NCI-H1417 (cell line): ENCODE measurements around the gene NOS2.
"Not testable (repeated sequence)": the region's sequence is repeated elsewhere in the genome, so short reads cannot be mapped to it uniquely, and the experiment has no call there.

ENCODE experiments used
- DNase-seq, 3 experiments: peaks; one replicate each; lab custom pipeline; 2025; lab: John Stamatoyannopoulos, UW

NOS2 gene

DNA sequence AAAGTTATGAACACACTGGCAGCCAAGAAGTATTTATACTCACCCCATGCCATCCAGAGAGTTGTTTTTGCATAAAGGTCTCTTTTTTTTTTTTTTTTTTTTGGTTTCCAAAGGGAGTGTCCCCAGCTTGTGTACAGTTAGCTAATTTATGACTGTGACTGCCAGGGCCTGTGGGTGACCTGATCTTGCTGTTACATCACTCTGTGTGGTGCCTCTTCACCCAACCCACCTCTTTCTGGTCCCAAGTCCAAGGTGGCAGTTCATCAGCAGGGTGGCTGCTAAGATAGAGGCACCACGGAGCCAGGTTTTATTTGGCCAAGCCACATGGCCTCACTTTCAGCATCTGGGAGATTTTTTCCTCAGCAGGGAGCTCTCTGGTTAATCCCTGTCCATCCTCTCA is at the start of gene NOS2:
Gene NOS2 (minus strand): TSS at position 8 of the 400 bp plus-strand sequence. CDS start 1,720 bp downstream, outside the sequence.
- DNase-seq, result peak in 1 of 3 experiments; percentile 10

DNA sequence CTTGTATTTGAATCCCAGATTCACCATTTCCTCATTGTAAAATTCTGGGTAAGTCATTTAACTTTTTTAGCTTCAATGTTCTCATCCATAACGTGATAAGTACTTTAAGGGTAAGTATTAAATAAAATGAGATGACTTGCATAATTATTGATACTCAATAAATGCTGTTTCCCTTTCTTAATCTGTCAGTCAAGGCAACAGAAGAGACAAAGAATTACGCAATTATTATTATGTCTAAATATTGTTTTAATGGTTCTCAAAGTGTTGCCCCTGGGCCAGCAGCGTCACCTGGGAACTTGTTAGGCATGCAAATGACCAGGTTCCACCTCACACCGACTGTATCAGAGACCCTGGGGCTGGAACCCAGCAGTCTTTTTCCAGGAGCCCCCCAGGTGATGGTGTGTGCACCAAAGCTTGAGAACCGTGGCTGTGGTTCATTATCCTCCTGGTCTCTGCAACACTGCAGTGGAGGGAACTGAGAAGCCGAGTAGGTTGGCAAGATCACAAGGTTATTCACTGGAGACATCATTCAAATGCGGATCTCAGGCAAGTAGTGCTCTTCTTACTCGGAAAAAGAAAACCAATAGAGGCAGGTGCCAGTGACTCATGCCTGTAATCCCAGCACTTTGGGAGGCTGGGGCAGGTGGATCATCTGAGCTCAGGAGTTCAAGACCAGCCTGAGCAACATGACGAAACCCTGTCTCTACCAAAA is 49.3 kb upstream of the NOS2 start:
- DNase-seq, result no peak

DNA sequence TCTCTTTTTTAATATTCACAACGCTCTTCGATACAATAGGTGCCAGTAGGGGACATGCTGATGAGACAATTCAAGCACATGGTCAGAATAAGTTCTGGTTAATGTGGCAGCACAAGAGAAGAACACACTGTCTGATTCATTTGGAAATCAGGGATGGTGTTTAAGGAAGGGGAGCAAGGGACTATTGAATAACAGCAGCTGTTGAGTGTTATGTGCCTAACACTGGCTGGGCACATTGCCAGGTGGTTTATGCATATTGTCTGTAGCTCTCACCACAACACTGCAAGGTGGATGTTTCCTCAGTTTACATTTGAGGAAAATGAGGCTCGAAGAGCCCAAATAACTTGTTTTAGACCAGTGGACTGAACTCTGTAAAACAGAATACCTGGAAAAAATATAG is 48.6 kb upstream of the NOS2 start:
- peak; percentile 21 to 74 (median 48) for DNase-seq

DNA sequence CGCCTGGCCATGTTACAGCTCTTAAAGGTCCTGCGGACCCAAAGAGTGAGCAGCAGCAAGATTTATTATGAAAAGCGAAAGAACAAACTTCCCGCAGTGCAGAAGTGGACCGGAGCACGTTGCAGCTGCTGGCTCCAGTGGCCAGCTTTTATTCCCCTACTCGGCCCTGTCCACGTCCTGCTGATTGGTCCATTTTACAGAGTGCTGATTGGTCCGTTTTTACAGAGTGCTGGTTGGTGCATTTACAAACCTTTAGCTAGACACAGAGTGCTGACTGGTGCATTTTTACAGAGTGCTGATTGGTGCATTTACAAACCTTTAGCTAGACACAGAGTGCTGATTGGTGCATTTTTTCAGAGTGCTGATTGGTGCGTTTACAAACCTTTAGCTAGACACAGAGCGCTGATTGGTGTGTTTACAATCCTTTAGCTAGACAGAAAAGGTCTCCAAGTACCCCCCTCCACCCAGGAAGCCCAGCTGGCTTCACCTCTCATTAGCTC is 46.5 kb upstream of the NOS2 start:
- DNase-seq, result not testable (repeated sequence)

DNA sequence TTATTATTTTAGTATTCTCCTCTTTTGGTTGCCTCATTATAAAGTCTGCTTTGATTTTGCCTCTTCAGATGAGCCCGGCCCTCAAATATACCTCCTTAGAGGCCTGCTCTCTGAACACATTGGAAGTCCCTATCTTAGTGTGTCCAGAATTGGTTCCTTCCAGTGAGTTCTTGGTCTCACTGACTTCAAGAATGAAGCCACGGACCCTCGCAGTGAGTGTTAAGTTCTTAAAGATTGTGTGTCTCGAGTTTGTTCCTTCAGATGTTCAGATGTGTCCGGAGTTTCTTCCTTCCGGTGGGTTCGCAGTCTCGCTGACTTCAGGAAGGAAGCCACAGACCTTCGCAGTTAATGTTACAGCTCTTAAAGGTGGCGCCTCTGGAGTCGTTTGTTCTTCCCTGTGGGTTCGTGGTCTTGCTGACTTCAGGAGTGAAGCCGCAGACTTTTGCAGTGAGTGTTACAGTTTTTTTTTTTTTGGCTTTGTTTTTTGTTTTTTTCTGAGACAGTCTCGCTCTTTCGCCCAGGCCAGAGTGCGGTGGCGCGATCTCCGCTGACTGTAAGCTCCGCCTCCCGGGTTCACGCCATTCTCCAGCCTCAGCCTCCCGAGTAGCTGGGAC is 45.8 kb upstream of the NOS2 start:
- DNase-seq, result no peak

DNA sequence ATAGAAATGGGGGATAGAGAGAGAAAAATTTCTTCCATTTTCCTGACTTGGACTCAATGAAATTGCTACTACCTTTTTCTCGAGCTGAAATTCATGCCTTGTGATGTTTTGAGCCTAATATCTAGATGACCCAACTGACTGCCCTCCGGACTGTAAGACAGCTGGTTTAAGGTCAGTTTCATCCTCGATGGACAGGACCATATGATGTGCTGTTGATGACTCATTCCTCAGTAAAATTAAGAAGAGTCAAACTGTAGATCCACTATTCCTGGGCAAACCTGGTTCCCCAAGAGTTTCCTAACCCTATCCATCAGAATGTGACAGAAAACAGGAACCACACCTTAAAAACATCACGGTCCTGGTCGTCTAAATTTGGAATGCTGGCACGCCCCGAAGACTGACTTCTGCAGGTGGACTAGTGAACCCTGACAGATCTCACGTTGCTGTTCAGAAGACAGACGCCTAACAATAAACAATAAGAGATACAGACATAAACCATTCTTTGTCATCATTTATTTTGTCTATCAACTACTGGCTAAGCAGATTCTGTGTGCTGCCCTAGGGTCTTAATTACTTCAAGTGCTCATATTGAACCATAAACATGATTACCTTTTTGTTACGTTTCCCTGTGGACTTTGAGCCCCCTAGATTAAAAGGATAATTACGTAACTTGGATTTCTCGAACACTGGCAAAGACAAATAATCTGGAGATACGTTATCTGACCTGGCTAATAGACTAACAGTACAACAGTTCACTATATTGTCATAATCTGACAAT is 45.1 kb upstream of the NOS2 start:
- DNase-seq, result no peak

DNA sequence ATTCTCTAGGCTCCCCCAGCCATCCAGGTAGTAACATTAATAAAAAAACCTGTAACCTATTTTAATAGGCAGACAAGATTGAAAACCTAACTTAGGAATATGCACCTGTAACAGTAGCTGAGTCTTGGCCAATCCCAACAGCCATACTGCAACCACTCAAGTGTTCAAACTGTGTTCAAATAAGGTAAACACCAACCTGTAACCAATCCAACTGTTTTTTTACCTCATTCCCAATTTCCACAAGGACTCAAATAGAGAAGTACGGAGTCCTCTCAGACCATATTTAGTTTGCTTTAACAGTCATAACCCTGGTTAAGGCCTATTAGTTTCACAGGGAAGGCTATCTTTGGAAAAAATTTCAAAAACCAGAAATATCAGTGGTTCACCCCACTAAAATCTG is 40.4 kb upstream of the NOS2 start:
- DNase-seq, result no peak

DNA sequence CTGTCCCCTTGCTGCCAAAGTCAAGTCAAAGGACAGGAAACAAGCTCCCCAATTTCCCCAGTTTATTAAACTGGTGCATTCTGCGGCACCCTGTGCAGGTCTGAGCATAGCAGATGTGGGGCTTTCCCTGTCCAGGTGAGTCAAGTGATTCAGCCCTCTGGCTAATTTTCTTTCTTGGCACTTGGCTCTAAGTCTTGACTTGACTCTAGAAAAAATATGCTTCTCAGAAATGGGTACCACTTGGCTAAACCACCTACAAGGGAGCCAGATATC is 40.0 kb upstream of the NOS2 start:
- not testable (repeated sequence) for DNase-seq

DNA sequence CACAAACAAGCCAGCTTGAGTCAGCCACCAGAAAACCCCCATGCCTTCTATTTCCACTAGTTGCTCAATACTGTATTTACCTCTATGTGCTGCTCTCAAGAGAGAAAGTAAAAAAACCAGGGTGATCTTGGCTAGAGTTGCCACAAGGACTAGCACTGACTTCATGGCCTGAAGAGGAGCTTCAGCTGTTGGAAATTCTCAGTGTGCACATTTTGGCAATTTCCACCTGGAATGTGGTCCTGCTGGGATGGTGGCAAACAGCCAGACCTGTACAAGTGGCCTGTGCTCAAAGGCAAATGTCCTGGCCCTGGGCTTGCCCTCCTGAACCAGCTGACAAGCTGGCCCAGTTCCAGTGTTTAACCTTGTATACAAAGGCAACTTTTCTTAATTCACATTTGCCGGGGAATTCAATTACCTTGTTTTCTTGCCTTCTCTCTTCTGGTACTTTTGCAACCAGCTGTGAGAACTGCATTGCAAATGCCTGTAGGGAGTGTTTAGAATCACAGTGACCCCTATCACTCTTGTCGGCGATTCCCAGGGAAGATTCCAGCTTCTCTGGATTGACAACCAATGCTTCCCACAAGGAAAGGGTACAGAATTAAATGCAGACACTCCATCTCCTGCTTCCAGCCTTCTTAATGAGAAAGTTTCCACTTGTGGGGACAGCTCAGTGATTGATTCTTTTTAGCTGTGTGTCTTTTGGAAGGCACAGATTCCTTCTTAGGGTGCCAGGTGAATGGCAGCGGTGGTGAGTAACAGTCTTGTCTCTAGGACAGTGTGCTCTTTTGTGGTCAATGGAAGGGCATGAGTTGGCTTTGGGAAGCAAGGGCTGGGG is 39.5 kb upstream of the NOS2 start:
- not testable (repeated sequence) for DNase-seq

DNA sequence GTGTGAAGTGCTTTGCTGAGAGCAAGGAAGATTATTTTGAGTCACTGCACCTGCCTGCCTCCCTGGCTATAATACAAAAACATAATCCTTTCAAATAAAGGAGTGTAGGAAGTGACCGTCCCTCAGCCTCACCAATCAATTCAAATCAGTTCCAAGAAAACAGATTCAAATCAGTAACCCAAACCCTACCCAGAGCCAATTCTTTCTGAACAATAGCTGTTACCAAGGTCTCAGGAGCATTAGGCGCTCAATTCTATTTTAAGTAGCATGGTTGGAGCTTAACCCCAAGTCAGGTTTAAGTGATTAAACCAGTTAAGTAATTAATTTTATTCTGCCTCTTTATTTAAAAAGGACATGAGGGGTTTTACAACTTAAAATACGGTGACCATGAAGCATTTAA is 38.3 kb upstream of the NOS2 start:
- peak in 1 of 3 experiments; percentile 53 for DNase-seq

DNA sequence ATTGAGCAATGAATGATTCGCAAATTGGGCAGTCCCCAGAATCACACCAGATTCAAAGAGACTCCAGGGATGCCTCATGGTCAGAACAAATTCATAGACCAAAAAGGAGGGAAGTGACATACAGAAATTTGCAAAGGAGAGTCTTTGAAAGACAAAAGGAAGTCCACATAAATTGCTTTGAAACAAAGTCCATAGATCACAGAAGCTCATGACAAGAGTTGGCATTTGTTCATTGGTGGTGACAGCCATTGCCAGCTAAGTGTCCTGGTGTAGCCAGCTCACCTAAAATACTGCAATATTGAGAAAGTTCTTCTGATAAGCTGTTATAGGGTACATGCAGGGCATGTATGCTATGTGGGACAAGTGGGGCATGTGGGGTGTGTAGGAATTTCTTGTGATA is 37.4 kb upstream of the NOS2 start:
- DNase-seq, result peak in 1 of 3 experiments; percentile 4

DNA sequence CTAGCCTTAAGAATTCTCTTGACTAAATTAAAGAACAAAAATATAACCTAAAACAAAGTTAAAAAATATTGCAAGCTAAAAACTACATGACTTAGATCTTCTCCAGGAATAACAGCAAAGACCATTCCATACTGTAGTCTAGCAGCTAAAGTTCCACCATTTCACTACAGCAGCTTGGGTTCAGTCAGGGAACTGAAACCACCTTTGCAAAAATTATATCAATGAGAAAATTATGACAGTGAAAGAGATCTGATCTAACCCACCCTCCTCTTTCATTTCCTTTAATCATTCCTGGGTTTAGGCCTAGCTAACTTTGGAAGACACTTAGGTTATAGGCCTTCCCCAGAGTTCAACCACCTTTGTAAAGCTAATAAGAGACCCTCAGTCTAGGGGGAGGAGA is 36.3 kb upstream of the NOS2 start:
- no peak for DNase-seq

DNA sequence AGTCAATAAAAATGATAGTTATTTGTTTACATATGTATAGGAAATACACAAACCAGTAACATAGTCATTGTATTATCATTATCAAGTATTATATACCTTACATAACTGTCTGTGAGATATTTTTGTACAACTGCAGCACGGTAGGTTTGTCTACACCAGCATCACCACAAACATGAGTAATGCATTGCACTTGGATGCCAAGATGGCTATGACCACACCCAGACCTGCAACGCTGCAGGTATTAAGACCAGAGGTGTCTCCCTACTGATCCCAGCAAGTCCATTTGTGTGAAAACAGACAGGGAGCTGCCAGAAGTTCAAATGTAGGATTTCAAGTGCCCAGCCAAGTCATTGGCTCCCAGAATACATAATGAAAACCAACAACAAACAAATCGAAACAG is 34.2 kb upstream of the NOS2 start:
- DNase-seq, result no peak

DNA sequence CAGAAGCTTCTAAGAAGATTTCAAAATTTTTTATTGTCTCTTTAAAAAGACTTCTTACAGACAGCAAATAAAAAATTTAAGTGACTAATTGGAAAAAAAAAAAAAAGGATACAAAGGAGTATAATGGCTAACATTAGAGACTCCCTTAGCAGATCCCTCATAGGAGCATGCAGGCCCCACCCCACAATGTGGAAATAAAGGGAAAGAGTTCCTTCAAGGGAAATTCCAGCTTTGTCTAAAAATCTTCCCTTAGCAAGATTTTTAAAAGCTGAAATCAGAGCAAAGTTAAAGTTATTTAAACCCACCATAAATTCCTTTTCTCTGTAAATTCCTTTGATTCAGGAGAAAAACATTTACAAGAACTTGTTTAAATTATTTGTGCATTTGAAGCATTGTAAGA is 32.5 kb upstream of the NOS2 start:
- no peak for DNase-seq

DNA sequence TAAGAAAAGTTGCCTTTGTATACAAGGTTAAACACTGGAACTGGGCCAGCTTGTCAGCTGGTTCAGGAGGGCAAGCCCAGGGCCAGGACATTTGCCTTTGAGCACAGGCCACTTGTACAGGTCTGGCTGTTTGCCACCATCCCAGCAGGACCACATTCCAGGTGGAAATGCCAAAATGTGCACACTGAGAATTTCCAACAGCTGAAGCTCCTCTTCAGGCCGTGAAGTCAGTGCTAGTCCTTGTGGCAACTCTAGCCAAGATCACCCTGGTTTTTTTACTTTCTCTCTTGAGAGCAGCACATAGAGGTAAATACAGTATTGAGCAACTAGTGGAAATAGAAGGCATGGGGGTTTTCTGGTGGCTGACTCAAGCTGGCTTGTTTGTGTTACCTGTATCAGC is 29.6 kb upstream of the NOS2 start:
- peak in 2 of 3 experiments; percentile 20 to 25 for DNase-seq

DNA sequence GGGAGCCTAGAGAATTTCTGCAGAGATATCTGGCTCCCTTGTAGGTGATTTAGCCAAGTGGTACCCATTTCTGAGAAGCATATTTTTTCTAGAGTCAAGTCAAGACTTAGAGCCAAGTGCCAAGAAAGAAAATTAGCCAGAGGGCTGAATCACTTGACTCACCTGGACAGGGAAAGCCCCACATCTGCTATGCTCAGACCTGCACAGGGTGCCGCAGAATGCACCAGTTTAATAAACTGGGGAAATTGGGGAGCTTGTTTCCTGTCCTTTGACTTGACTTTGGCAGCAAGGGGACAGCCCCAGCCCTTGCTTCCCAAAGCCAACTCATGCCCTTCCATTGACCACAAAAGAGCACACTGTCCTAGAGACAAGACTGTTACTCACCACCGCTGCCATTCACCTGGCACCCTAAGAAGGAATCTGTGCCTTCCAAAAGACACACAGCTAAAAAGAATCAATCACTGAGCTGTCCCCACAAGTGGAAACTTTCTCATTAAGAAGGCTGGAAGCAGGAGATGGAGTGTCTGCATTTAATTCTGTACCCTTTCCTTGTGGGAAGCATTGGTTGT is 28.9 kb upstream of the NOS2 start:
- not testable (repeated sequence) for DNase-seq

DNA sequence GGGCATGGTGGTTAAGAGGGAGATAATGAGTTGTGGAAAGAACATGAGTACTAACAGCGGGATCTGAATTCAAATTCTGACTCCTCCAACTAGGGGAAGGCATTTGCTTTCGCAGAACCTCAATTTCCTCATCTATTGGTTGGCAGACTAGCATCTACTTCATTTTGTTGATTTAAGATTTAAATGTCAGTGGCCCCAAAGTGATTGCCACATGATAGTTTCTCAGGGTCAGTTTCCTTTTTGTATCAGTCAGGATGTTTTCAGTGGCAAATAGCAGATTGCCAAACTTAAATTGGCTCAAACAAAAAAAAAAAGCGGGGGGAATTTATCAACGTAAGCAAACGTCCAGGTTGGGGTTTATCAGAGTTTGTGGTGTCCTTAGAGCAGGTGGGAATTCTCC is 25.1 kb upstream of the NOS2 start:
- DNase-seq, result no peak

DNA sequence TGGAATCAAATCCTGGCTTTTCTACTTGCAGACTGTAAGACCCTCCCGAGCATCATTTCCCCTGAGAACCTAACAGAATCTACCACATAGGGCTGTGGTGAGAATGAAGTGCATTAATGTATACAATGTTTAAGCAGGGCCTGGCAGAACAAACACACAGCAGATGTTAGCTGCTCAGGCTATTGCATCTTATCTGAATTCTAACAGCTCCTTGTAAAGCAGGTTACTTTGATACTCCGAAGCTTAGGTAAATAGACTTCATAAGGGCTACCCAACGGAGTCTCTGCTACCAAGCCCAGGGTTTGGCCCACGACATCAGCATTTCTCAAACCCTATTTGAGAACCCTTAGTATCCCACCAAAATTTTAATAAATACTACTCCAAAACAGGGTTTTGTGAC is 24.4 kb upstream of the NOS2 start:
- DNase-seq, result peak in 1 of 3 experiments; percentile 13

DNA sequence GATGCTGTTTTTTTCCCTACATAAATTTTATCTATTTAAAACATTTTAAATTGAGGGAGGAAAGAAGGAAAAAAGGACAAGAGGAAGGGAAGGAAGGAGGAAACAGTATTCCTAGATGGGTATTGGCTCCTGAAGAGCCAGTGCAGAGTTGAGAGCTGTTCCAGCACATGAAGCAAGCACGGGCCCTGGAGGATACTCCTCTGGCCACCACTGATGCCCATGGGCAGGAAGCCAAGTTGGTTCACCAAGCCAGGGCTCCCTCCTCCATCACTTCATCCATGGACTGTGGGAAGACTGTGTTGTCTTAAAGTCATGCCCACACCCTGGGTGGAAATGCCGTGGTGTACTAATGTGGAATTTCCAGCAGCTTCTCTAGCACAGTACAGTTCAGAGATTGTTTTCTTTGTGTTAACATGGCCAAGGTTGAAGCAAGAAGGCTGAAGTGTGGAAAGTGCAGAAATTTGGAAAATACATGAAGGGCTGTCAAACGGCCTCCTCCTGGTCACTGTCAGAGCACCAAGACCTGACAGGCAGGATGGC is 23.9 kb upstream of the NOS2 start:
- no peak for DNase-seq

DNA sequence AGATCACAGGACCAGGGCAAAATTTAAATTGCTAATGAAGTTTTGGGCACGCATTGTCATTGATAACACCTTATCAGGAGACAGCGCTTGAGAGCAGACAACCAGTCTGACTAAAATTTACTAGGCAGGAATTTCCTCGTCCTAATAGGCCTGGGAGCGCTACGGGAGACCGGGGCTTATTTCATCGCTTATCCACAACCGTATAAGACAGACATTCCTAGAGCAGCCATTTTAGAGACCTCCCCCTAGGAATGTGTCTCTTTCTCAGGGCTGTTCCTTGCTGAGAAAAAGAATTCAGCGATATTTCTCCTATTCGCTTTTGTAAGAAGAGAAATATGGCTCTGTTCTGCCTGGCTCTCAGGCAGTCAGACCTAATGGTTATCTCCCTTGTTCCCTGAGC is 21.8 kb upstream of the NOS2 start:
- not testable (repeated sequence) for DNase-seq

DNA sequence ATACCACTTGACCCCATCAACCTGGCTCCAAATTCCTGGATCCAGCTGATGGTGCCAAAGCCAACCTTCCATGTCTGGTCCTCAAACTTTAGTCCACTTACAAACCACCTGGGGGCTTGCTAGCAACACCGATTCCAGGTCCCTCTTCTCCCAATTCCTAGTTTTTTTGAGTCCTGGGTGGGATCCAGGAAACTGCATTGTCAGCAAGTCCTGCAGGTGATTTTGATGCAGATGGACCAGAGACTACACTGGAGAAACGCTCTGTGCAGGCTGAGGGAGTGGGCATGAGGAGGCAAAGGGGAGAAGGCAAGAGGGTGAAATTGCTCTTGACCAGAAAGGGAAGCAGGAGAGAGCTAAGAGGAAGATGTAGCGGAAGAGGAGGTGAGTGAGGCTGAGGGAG is 21.0 kb upstream of the NOS2 start:
- no peak for DNase-seq

DNA sequence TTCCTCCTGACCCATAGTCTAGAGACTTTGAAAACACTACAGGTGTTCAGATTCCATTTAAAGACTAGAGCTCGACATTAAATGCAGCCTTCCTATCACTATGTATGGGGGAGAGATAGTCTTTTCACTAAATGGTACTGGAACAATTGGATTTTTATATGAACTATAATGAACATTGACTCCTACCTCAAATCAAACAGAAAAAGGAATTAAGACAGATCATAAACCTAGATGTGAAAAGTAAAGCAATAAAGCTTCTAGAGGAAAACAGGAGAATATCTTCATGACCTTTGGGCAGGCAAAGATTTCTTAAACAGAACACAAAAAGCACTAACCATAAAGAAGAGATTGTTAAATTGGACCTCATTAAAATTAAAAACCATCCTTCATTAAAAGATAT is 18.8 kb upstream of the NOS2 start:
- no peak for DNase-seq
